WTC11 (cell line): ENCODE measurements around the gene COL27A1.

Experiments used
- CREB1 ChIP-seq: sonication (generic); formaldehyde crosslinking; IDR thresholded peaks from 2 replicates; pipeline ENCODE4 v1.8.0; 2023; ENCODE audit warnings: mild to moderate bottlenecking, missing genetic modification reagents
- FOXK1 ChIP-seq: sonication (generic); formaldehyde crosslinking; IDR thresholded peaks from 2 replicates; pipeline ENCODE4 v1.8.0; 2022; ENCODE audit warnings: mild to moderate bottlenecking, moderate library complexity, missing genetic modification reagents
- IRF2 ChIP-seq: sonication (generic); formaldehyde crosslinking; IDR thresholded peaks from 2 replicates; pipeline ENCODE4 v1.8.0; 2022; ENCODE audit warnings: low read depth, missing genetic modification reagents, borderline replicate concordance
- JUN ChIP-seq: sonication (generic); formaldehyde crosslinking; IDR thresholded peaks from 2 replicates; pipeline ENCODE4 v1.8.0; 2023; ENCODE audit warnings: mild to moderate bottlenecking, missing genetic modification reagents
- NFYB ChIP-seq: sonication (generic); formaldehyde crosslinking; conservative IDR thresholded peaks from 2 replicates; pipeline ENCODE4 v1.8.0; 2022; ENCODE audit warnings: low read depth, missing genetic modification reagents
- NR3C1 ChIP-seq: sonication (generic); formaldehyde crosslinking; conservative IDR thresholded peaks from 2 replicates; pipeline ENCODE4 v1.8.1; 2023; ENCODE audit warnings: low read depth, mild to moderate bottlenecking, missing genetic modification reagents
- RELA ChIP-seq: sonication (generic); formaldehyde crosslinking; IDR thresholded peaks from 2 replicates; pipeline ENCODE4 v1.8.1; 2022; ENCODE audit warnings: missing genetic modification reagents, mild to moderate bottlenecking, borderline replicate concordance
- TEAD4 ChIP-seq: sonication (generic); formaldehyde crosslinking; IDR thresholded peaks from 2 replicates; pipeline ENCODE4 v1.8.0; 2022; ENCODE audit warnings: mild to moderate bottlenecking, missing genetic modification reagents
- ZNF121 ChIP-seq: sonication (generic); formaldehyde crosslinking; IDR thresholded peaks from 2 replicates; pipeline ENCODE4 v1.8.0; 2023; ENCODE audit warnings: missing genetic modification reagents
- ZNF317 ChIP-seq: sonication (generic); formaldehyde crosslinking; IDR thresholded peaks from 2 replicates; pipeline ENCODE4 v1.8.1; 2023; ENCODE audit warnings: low read depth, mild to moderate bottlenecking, moderate library complexity, missing genetic modification reagents, borderline replicate concordance
- ZNF416 ChIP-seq: fragments of 250-450 bp; sonication (Bioruptor Pico); IDR thresholded peaks from 2 replicates; pipeline ENCODE4 v1.9.0; 2021; ENCODE audit warnings: mild to moderate bottlenecking, inconsistent platforms
- TF ChIP-seq, protein P1 (sequence below): fragments of 200-600 bp; IDR thresholded peaks from 2 replicates; pipeline ENCODE4 v1.8.0; 2022; ENCODE audit warnings: antibody characterized with exemption
- TF ChIP-seq, protein P2 (sequence below): sonication (generic); formaldehyde crosslinking; IDR thresholded peaks from 2 replicates; pipeline ENCODE4 v1.8.0; 2023; ENCODE audit warnings: missing genetic modification reagents
- TF ChIP-seq, protein P3 (sequence below): sonication (generic); formaldehyde crosslinking; IDR thresholded peaks from 2 replicates; pipeline ENCODE4 v1.8.1; 2022; ENCODE audit warnings: low read depth, mild to moderate bottlenecking, moderate library complexity, missing genetic modification reagents, borderline replicate concordance

DNA sequence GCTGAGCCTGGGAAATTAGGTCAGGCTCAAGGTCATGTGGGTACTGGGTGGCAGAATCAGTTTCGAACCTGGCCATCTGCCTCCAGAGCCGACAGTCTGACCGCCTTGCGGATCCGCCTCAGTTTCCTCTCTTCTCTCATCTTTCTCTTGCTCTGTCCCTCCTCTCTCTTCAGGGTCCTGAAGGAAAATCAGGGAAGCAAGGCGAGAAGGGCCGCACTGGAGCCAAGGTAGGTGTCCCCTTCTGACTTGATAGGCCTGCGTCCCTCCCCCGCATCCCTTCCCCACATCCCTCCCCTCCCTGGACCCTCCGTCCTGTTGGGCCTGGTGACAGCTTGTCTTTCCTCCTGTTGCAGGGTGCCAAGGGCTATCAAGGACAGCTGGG is 126.8 kb downstream of the COL27A1 start:
- TF ChIP-seq, protein P1, sequence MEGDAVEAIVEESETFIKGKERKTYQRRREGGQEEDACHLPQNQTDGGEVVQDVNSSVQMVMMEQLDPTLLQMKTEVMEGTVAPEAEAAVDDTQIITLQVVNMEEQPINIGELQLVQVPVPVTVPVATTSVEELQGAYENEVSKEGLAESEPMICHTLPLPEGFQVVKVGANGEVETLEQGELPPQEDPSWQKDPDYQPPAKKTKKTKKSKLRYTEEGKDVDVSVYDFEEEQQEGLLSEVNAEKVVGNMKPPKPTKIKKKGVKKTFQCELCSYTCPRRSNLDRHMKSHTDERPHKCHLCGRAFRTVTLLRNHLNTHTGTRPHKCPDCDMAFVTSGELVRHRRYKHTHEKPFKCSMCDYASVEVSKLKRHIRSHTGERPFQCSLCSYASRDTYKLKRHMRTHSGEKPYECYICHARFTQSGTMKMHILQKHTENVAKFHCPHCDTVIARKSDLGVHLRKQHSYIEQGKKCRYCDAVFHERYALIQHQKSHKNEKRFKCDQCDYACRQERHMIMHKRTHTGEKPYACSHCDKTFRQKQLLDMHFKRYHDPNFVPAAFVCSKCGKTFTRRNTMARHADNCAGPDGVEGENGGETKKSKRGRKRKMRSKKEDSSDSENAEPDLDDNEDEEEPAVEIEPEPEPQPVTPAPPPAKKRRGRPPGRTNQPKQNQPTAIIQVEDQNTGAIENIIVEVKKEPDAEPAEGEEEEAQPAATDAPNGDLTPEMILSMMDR: no peak
- TF ChIP-seq, protein P2, sequence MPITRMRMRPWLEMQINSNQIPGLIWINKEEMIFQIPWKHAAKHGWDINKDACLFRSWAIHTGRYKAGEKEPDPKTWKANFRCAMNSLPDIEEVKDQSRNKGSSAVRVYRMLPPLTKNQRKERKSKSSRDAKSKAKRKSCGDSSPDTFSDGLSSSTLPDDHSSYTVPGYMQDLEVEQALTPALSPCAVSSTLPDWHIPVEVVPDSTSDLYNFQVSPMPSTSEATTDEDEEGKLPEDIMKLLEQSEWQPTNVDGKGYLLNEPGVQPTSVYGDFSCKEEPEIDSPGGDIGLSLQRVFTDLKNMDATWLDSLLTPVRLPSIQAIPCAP (CRISPR knock-in tag): no peak
- TF ChIP-seq, protein P3, sequence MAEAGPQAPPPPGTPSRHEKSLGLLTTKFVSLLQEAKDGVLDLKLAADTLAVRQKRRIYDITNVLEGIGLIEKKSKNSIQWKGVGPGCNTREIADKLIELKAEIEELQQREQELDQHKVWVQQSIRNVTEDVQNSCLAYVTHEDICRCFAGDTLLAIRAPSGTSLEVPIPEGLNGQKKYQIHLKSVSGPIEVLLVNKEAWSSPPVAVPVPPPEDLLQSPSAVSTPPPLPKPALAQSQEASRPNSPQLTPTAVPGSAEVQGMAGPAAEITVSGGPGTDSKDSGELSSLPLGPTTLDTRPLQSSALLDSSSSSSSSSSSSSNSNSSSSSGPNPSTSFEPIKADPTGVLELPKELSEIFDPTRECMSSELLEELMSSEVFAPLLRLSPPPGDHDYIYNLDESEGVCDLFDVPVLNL (CRISPR knock-in tag): no peak
- TF ChIP-seq ZNF121 (CRISPR knock-in tag) (no peak), JUN (no peak), ZNF317 (CRISPR knock-in tag) (no peak), ZNF416 (CRISPR knock-in tag) (no peak), RELA (CRISPR knock-in tag) (no peak), NFYB (CRISPR knock-in tag) (no peak), FOXK1 (no peak), IRF2 (CRISPR knock-in tag) (no peak), TEAD4 (CRISPR knock-in tag) (no peak), CREB1 (CRISPR knock-in tag) (no peak), NR3C1 (CRISPR knock-in tag) (no peak)
